ENCODE results near the gene GREB1.
A peak's percentile ranks its signal among the peaks of the same experiment; 100 is the strongest.

GREB1 gene

GRCh38 chr2:11581797-11582611 is 48.2 kb downstream of the GREB1 start:
- no peak for DNase-seq

- DNase-seq: no peak
Observed at GRCh38 chr2:11582612-11582861, 48.7 kb downstream of the GREB1 start.

- DNase-seq: peak; percentile 22
Observed at GRCh38 chr2:11582862-11583752, 49.3 kb downstream of the GREB1 start.

GRCh38 chr2:11583840-11584524 is 50.1 kb downstream of the GREB1 start:
- peak; percentile 71 for DNase-seq

GRCh38 chr2:11584525-11585056 is 50.7 kb downstream of the GREB1 start:
- DNase-seq: no peak

- no peak for DNase-seq
Observed at GRCh38 chr2:11585071-11585470, 51.2 kb downstream of the GREB1 start.

DNA sequence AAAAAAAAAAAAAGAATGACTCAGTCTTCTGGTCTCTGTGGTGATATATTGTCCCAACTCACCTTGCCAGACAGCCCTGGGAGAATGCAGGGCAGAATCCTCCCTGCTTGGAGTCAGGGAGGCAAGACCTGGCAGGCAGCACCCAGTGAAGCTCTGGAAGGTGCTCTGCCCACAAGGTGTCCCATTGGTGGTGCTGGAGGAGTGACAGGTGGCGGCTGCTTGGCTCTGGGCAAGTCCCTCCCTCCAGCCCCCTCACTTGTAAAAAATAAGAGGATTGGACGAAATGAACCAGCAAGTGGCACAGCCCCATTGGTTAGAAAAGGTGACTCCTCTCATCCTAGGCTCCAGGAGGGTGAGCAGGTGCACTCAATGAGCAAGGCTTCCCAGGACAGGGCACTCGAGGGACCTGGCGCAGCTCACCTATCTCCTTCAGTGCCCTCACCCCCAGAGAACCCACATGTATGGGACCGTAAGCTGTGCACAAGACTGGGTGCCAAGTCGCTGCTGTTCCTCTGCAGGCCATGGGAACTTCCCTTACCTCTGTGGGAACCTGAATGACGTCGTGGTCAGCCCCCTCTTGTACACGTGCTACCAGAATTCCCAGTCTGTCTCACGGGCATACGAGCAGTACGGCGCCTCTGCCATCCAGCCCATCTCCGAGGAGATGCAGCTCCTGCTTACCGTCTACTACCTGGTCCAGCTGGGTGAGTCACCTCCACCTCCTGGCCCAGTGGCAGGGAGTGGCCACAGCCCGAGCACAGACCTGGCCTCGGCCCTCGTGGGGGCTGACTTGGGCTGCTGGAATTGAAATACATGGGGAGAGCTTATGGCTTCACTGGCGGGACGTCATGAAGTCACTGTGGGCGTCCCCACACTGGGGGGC is 54.6 kb downstream of the GREB1 start:
- no peak for DNase-seq

- DNase-seq: no peak
Observed at GRCh38 chr2:11589316-11589940, 55.6 kb downstream of the GREB1 start.

DNA sequence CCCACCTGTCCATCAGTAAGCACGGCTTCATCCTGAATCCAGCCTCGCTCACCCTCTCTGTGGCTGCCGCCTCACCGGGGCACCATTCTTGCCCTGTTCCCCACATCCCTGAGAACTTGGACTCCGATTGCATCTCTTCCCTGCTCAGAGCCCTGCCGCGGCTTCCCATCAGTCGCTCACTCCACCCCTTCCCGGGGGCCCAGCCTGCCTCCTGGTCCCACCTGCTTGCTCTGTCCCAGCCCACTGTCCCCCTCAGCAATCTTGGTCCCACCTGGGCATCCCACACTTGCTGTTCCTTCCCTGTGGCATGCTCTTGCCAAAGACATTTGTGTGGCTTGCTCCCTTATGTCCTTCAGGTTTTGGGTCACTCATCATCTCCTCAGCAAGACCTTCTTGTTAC is 56.3 kb downstream of the GREB1 start:
- DNase-seq: no peak

DNA sequence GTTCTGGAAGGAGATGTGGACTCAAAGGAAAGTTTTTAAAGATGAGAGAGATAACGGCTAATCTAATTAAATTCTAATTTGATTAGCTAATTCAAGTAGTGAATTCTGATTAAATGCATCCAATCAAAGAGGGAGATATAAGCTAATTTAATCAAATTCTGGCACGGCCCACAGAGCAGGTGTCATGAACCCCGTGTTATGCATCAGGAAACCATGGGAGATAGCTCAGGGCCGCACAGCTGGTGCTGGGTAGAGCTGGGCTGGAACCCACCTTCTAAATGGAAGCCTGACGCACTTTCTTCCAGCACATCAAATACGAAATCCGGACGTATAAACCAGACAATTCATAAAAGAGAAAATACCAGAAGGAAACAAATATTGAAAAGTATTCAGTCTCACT is 57.2 kb downstream of the GREB1 start:
- no peak for DNase-seq

DNA sequence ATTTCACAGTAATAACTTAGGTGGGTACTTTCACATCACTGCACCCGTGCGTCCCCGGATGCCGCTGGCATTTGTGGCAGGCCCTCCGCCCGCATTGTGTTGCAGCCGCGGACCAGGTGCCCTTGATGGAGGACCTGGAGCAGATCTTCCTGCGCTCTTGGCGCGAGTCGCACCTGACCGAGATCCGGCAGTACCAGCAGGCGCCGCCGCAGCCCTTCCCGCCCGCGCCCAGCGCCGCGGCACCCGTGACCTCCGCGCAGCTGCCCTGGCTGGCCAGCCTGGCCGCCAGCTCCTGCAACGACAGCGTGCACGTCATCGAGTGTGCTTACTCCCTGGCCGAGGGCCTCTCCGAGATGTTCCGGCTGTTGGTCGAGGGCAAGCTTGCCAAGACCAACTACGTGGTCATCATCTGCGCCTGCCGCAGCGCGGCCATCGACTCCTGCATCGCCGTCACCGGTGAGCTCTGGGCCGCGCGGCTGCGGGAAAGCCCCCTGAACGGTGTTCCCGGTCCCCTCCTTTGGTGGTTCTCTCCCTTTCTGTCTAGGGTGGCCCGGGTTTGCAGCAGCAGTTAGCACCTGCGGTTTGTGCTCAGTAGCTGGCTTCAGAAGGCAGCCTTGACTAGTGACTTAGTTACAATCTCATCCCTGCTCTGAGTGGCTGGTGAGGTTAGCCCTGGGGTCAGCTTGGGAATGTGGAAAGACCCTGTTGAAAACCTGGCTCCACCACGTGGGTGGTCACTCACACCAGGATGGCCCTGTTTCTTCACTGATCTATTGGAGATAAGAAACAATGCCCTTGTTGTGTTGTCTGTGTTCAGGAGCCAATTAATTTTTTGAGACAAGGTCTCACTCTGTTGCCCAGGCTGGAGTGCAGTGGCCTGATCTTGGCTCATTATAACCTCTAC is 59.1 kb downstream of the GREB1 start:
- DNase-seq: no peak

GRCh38 chr2:11596801-11597200 is 63.0 kb downstream of the GREB1 start:
- no peak for DNase-seq

DNA sequence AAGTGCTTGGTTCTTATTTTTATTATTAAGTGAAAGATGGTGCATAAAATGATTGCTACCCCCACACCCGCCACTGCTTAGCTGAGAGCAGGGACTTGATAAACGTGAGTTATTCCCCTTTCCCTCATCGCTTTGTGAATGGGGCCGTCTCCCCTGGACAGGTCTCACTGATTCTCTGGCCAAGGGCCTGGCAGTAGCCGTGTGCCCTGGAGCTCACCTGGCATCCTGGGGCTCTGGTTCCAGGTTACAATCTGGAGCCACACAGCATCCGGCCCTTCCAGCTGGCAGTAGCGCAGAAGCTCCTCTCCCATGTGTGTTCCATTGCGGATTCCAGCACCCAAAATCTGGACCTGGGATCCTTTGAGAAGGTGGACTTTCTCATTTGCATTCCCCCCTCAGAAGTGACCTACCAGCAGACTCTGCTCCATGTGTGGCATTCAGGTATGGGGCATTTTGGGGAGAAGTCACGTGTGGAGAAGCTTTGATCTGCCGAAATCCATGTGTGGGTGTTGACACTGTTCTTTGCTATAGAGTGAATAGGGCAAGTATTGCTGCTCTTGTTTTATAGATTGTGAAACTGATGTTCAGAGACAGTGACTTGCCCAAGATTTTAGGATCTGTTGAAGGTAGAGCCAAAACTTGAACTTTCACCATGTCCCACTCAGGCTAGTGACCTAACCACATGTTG is 63.8 kb downstream of the GREB1 start:
- DNase-seq: no peak

- DNase-seq: no peak
Observed at GRCh38 chr2:11598228-11598731, 64.4 kb downstream of the GREB1 start.

GRCh38 chr2:11602563-11603204 is 68.8 kb downstream of the GREB1 start:
- DNase-seq: no peak

- DNase-seq: no peak
Observed at GRCh38 chr2:11610624-11611242, 76.9 kb downstream of the GREB1 start.

GRCh38 chr2:11611251-11611650 is 77.4 kb downstream of the GREB1 start:
- DNase-seq: no peak

DNA sequence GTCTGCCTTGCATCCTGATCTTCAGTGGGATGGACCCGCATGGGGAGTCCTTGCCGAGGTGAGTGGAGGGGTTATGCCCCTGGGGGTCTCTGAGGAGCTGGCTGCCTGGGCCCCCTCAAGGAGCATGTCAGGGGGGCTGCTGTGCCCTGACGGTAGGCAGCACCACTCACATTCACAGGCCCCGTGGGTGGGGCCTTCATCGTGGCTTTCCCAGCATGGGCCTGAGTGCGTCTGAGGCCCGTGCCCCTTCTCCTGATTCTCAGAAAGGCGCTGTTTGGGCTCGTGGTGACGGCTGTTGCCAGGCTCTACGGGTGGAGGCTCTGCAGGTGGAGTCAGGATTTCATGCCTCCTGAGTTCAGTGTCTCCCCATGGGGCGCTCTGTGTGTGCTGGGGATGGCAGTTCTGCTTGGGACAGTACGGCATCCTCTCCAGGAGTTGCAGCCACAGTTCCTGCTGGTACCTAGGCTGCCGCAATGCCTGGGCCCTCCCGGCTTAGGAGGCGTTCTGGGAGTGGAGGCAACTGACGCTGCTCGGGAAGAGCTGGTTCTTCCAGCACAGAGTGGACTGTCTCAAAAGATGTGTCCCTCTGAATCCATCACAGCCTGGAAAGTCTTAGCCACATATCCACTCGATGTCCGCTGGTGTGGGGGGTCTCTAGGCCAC is 78.8 kb downstream of the GREB1 start:
- DNase-seq: no peak

Measured in NK-92 treated with Interleukin-12 subunit alpha and Interleukin-12 subunit beta, amount 100 ng/mL, for 24 hours (cell line).